Measurements from ENCODE around the gene UGT3A1. TPM values are rescaled to one million over a fixed set of nuclear protein-coding genes. Genes with fewer than 3 reads are reported as not detected.
"Not testable (repeated sequence)": the region's sequence is repeated elsewhere in the genome, so short reads cannot be mapped to it uniquely, and the experiment has no call there.

The UGT3A1 gene
- total RNA-seq, 4 donors from 2014 or later, result not detected

DNA sequence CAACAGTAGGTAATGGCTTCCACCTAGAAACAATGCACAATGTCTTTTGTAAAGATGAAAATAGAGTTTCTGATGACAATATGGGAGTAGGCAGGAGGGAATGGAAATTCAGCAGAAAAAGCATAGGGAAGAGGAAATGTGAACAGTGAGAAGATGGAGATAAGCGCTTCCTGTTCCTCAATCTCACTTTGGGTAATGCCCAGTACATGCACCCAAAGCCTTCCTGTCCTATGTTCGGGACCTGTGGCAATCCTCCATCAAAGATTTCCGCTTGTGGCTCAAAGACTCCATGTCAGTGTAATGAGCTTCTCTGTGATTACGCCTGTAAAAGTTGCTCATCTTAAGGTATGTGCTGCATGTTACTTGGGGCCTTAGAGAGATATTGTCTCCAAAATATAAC is 2.7 kb downstream of the UGT3A1 start:
- Histone ChIP-seq H3K36me3 (no peaks in the 10 kb centered on the region), H3K9me3 (no peaks in the 10 kb centered on the region), H3K27me3 (peaks cover 21% of the 10 kb centered on the region), H3K4me1 (no peaks in the 10 kb centered on the region), H3K27ac (no peak overlapping the region), H3K4me3 (no peak overlapping the region)
- no peak for ATAC-seq
- 51 to 70% methylated on average over 4 of the region's 4 CpGs for WGBS, 2 donors (ENCODE audit: low coverage in 1 of 2)
- TF ChIP-seq POLR2A (IDR thresholded peaks at IDR 0.05), result no peak
- TF ChIP-seq, protein P1, sequence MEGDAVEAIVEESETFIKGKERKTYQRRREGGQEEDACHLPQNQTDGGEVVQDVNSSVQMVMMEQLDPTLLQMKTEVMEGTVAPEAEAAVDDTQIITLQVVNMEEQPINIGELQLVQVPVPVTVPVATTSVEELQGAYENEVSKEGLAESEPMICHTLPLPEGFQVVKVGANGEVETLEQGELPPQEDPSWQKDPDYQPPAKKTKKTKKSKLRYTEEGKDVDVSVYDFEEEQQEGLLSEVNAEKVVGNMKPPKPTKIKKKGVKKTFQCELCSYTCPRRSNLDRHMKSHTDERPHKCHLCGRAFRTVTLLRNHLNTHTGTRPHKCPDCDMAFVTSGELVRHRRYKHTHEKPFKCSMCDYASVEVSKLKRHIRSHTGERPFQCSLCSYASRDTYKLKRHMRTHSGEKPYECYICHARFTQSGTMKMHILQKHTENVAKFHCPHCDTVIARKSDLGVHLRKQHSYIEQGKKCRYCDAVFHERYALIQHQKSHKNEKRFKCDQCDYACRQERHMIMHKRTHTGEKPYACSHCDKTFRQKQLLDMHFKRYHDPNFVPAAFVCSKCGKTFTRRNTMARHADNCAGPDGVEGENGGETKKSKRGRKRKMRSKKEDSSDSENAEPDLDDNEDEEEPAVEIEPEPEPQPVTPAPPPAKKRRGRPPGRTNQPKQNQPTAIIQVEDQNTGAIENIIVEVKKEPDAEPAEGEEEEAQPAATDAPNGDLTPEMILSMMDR (IDR thresholded peaks at IDR 0.05), result no peak
- no peak for TF ChIP-seq EP300 (IDR thresholded peaks at IDR 0.05)
- no peak for TF ChIP-seq POLR2AphosphoS5 (IDR thresholded peaks at IDR 0.05)

DNA sequence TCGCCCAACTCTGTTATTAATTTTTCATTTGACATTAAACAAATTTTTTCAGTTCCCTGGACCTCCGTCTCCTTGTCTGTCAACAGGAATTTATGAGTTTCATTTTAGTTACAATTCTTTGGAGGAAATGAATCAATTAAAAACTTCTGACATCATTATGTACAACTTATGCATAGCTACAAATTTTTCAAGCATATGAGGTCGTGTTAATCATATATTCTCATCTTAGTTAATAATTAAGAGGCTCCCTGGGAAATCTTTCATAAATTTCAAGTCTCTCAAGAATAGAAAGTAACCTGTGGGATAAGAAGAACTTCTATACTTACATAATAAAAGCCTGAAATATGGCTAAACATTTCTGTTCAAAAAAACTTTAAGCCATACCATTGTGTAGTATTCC is 3.4 kb downstream of the UGT3A1 start:
- ATAC-seq, result no peak
- 36 to 43% methylated on average over 3 of the region's 3 CpGs for WGBS, 2 donors (ENCODE audit: low coverage in 1 of 2)
- Histone ChIP-seq H3K4me1 (no peaks in the 10 kb centered on the region), H3K4me3 (no peak overlapping the region), H3K27me3 (peaks cover 21% of the 10 kb centered on the region), H3K36me3 (no peaks in the 10 kb centered on the region), H3K27ac (no peak overlapping the region), H3K9me3 (no peaks in the 10 kb centered on the region)
- no peak for TF ChIP-seq EP300 (IDR thresholded peaks at IDR 0.05)

DNA sequence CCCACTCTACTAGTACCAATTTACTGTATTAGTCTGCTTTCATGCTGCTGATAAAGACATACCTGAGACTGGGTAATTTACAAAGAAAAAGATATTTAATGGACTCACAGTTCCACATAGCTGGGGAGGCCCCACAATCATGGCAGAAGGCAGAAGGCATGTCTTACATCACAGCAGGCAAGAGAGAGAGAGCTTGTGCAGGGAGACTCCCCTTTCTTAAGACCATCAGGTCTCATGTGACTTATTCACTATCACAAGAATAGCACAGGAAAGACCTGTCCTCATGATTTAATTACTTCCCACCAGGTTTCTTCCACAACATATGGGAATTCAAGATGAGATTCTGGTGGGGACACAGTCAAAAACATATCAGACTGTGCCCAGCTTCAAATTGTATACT is 11.5 kb downstream of the UGT3A1 start:
- TF ChIP-seq EP300 (IDR thresholded peaks at IDR 0.05) (no peak), POLR2A (IDR thresholded peaks at IDR 0.05) (no peak), POLR2AphosphoS5 (IDR thresholded peaks at IDR 0.05) (no peak)
- TF ChIP-seq, protein P1 (IDR thresholded peaks at IDR 0.05), result no peak
- no peaks in the 10 kb centered on the region for H3K36me3 ChIP-seq
- no peaks in the 10 kb centered on the region for H3K4me1 ChIP-seq
- no peak overlapping the region for H3K27ac ChIP-seq
- no peak overlapping the region for H3K4me3 ChIP-seq
- ATAC-seq, result no peak
- no peaks in the 10 kb centered on the region for H3K27me3 ChIP-seq
- peaks cover 0 to 11% (median 0%) of the 10 kb centered on the region in 3 donors for H3K9me3 ChIP-seq

DNA sequence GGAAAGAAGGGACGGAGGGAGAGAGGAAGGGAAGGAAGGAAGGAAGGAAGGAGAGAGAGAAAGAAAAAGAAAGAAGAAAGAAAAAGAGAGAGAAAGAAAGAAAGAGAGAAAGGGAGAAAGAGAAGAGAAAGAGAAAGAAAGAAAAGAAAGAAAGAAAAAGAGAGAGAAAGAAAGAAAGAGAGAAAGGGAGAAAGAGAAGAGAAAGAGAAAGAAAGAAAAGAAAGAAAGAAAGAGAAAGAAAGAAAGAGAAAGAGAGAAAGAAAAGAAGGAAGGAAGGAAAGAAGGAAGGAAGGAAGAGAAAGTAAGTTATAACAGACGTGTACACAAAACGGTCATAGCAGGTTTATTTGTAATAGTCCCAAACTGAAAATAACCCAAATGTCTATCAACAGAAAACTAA is 14.3 kb downstream of the UGT3A1 start:
- ATAC-seq, H3K4me3 ChIP-seq: not testable (repeated sequence)
- WGBS, 2 donors (ENCODE audit: low coverage in 1 of 2), result 49 to 53% methylated on average over 3 of the region's 3 CpGs

DNA sequence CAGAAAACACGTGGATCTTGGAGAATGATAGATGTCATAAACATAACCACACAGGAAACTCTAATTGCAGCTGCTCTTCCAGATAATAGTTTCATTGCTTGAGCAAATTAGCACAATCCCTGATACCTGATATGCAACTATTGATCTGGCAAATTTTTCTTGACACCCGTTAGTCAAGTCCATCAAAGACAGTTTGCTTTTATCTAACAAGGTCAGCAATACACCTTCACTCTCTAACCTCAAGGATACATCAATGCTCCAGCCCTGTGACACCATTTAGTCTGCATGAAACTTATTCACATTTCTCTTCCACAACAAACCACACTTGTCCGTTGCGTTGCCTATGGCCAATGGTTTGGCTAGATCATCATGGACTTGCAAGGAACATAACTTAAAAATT is 16.6 kb downstream of the UGT3A1 start:
- H3K4me1 ChIP-seq, result no peaks in the 10 kb centered on the region
- H3K27me3 ChIP-seq, result no peaks in the 10 kb centered on the region
- WGBS, 2 donors (ENCODE audit: low coverage in 1 of 2), result 74 to 88% methylated on average over 4 of the region's 4 CpGs
- H3K9me3 ChIP-seq, result no peaks in the 10 kb centered on the region
- no peaks in the 10 kb centered on the region for H3K36me3 ChIP-seq
- H3K4me3 ChIP-seq, result no peak overlapping the region
- no peak for TF ChIP-seq POLR2A (IDR thresholded peaks at IDR 0.05)
- no peak for TF ChIP-seq EP300 (IDR thresholded peaks at IDR 0.05)
- TF ChIP-seq, protein P1 (IDR thresholded peaks at IDR 0.05), result no peak
- ATAC-seq, result no peak
- H3K27ac ChIP-seq, result no peak overlapping the region

More for the DNA sequence above, 14.3 kb downstream of the UGT3A1 start:
- not testable (repeated sequence) for H3K4me1 ChIP-seq, H3K27me3 ChIP-seq, H3K9me3 ChIP-seq, H3K27ac ChIP-seq, H3K36me3 ChIP-seq

DNA sequence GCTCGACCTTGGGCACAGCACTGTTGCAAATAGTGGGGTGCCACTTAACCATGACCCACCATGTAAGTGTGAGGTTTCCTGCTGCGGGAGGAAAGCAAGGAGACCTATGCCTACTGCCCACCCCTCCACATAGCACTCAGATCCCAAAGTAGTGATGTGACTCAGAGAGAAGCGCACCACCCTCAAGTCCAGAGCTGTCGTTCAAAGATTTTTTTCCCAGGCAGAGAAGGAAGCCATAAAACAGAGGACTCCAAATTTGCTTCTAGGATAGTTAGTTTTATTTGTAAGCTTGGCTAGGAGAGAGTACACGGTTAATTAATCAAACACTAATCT is 19.3 kb downstream of the UGT3A1 start:
- no peak for ATAC-seq
- 53% methylated on average over 3 of the region's 5 CpGs; no CpG with 5 or more reads in 1 of the 2 donors for WGBS, 2 donors (ENCODE audit: low coverage in 1 of 2)

More for the DNA sequence above, 19.3 kb downstream of the UGT3A1 start:
- Histone ChIP-seq H3K27me3 (no peaks in the 10 kb centered on the region), H3K4me3 (no peak overlapping the region), H3K9me3 (no peaks in the 10 kb centered on the region), H3K4me1 (no peaks in the 10 kb centered on the region), H3K36me3 (no peaks in the 10 kb centered on the region), H3K27ac (no peak overlapping the region)
- TF ChIP-seq POLR2AphosphoS5 (IDR thresholded peaks at IDR 0.05) (no peak), EP300 (IDR thresholded peaks at IDR 0.05) (no peak), POLR2A (IDR thresholded peaks at IDR 0.05) (no peak)
- TF ChIP-seq, protein P1 (IDR thresholded peaks at IDR 0.05), result no peak
